GM12878 (cell line): Measurements from ENCODE around the gene KISS1. TPM values are rescaled to one million over a fixed set of nuclear protein-coding genes. Genes with fewer than 3 reads are reported as not detected.

Experiments used
- ATAC-seq: fragments of 200-7000 bp; cut with Tn5 transposase; 3 replicates; pipeline ENCODE4 v1.9.1; 2020; ENCODE audit warnings: mild to moderate bottlenecking, moderate library complexity
- BruUV-seq: library from RNA; stranded (reverse); fragments of 400-500 nt; replicated peaks from 2 replicates; lab custom pipeline; 2021; lab: Mats Ljungman, UMichigan
- CTCF ChIA-PET: fragments of 300-600 bp; sonication (Branson Sonifier 250); formaldehyde crosslinking; extraction: SDS; loops from one replicate; lab custom pipeline; 2021; ENCODE audit warnings: inconsistent platforms; lab: Yijun Ruan, JAX
- POLR2A ChIA-PET: fragments of 350-600 bp; formaldehyde crosslinking; extraction: SDS; loops from one replicate; lab custom pipeline; 2021; ENCODE audit warnings: inconsistent platforms; lab: Charles Lee
- RAD21 ChIA-PET: fragments of 300-600 bp; sonication (Branson Sonifier 250); formaldehyde crosslinking; loops from one replicate; lab custom pipeline; 2023; ENCODE audit warnings: antibody characterized with exemption; ENCODE audit not compliant: unreplicated experiment; lab: Charles Lee
- SMC1A ChIA-PET: fragments of 300-600 bp; sonication (Branson Sonifier 250); formaldehyde crosslinking; loops from one replicate; lab custom pipeline; 2023; ENCODE audit not compliant: unreplicated experiment, uncharacterized antibody; lab: Charles Lee
- DNase-seq: peaks from one replicate; pipeline ENCODE4 v3.0.0-alpha.2; 2011; ENCODE audit warnings: low read depth, low spot score
- FAIRE-seq: peaks from 3 replicates; lab custom pipeline; 2011; peaks lifted over from hg19 to GRCh38; lab: Jason Lieb, UNC
- H2AFZ ChIP-seq: 2 replicates; pipeline ENCODE4 v1.6.0; 2011; ENCODE audit warnings: low read depth, low read length, control low read depth; ENCODE audit not compliant: control insufficient read depth
- H3K27ac ChIP-seq: 2 replicates; pipeline ENCODE4 v1.5.1; 2011; ENCODE audit warnings: control low read depth; ENCODE audit not compliant: control insufficient read depth, insufficient read depth
- H3K27me3 ChIP-seq, 2 experiments: replicated peaks in 1 of 2; 2 replicates each; pipeline versions ENCODE4 v1.6.0 to v1.6.1; 2011; ENCODE audit warnings: low read length in 1 of 2; ENCODE audit not compliant: control insufficient read depth in 2 of 2, insufficient read depth in 2 of 2
- H3K36me3 ChIP-seq, 2 experiments: 2 replicates each; pipeline ENCODE4 v1.5.1; 2011; ENCODE audit warnings: low read length in 1 of 2; ENCODE audit not compliant: control insufficient read depth in 2 of 2, insufficient read depth in 2 of 2
- H3K4me1 ChIP-seq: 2 replicates; pipeline ENCODE4 v1.6.1; 2011; ENCODE audit warnings: mild to moderate bottlenecking, low read length, moderate library complexity, mixed read lengths; ENCODE audit not compliant: control insufficient read depth, insufficient read depth
- H3K4me2 ChIP-seq: 2 replicates; pipeline ENCODE4 v1.6.0; 2011; ENCODE audit warnings: control low read depth; ENCODE audit not compliant: control insufficient read depth, insufficient read depth
- H3K4me3 ChIP-seq: fragments of 200-600 bp; sonication (generic); 2 replicates; pipeline ENCODE4 v1.5.1; 2016
- H3K79me2 ChIP-seq: 2 replicates; pipeline ENCODE4 v1.6.0; 2011; ENCODE audit warnings: low read length; ENCODE audit not compliant: control insufficient read depth, insufficient read depth
- H3K9ac ChIP-seq: 2 replicates; pipeline ENCODE4 v1.8.0; 2011; ENCODE audit warnings: low read length, control low read depth, mixed read lengths; ENCODE audit not compliant: control insufficient read depth, insufficient read depth
- H3K9me3 ChIP-seq: replicated peaks from 3 replicates; pipeline ENCODE4 v1.5.1; 2011; ENCODE audit warnings: mild to moderate bottlenecking, low read length; ENCODE audit not compliant: control insufficient read depth, insufficient read depth
- H4K20me1 ChIP-seq: 2 replicates; pipeline ENCODE4 v1.6.0; 2011; ENCODE audit not compliant: control insufficient read depth, insufficient read depth
- BCL3 ChIP-seq: IDR thresholded peaks from 2 replicates; pipeline ENCODE4 v1.6.1; 2011; ENCODE audit warnings: borderline replicate concordance, low read depth, mild to moderate bottlenecking, moderate library complexity, low read length; ENCODE audit not compliant: insufficient read depth, poor library complexity, severe bottlenecking
- CREM ChIP-seq: IDR thresholded peaks from 2 replicates; pipeline ENCODE4 v1.6.1; 2014; ENCODE audit warnings: antibody characterized with exemption, low read depth
- EGR1 ChIP-seq, 2 experiments: IDR thresholded peaks; 1 replicate in 1 of 2; 2 replicates in 1 of 2; pipeline ENCODE4 v1.6.1; 2011 to 2012; ENCODE audit warnings: low read depth in 2 of 2, low read length in 2 of 2, borderline replicate concordance in 1 of 2, mild to moderate bottlenecking in 1 of 2, moderate library complexity in 1 of 2
- HDGF ChIP-seq: fragments of 450-650 bp; IDR thresholded peaks from 2 replicates; pipeline ENCODE4 v1.6.1; 2016; ENCODE audit warnings: antibody characterized with exemption
- JUND ChIP-seq: IDR thresholded peaks from 2 replicates; pipeline ENCODE4 v1.6.1; 2012; ENCODE audit warnings: low read depth, mild to moderate bottlenecking, low read length, improper control_type of control experiment, moderate library complexity
- LARP7 ChIP-seq: fragments of 450-650 bp; IDR thresholded peaks from 2 replicates; pipeline ENCODE4 v1.6.1; 2017; ENCODE audit warnings: mild to moderate bottlenecking
- NR2C1 ChIP-seq: fragments of 450-650 bp; IDR thresholded peaks from 2 replicates; pipeline ENCODE4 v1.6.1; 2017; ENCODE audit warnings: antibody characterized with exemption, mild to moderate bottlenecking, moderate library complexity
- NRF1 ChIP-seq: conservative IDR thresholded peaks from 2 replicates; pipeline ENCODE4 v1.6.1; 2011; ENCODE audit warnings: mild to moderate bottlenecking, low read depth, low read length, improper control_type of control experiment
- PML ChIP-seq: IDR thresholded peaks from 2 replicates; pipeline ENCODE4 v1.6.1; 2012; ENCODE audit warnings: low read length, inconsistent platforms
- TARDBP ChIP-seq: IDR thresholded peaks from 2 replicates; pipeline ENCODE4 v1.6.1; 2016; ENCODE audit warnings: borderline replicate concordance
- TCF3 ChIP-seq: IDR thresholded peaks from 2 replicates; pipeline ENCODE4 v1.6.1; 2012; ENCODE audit warnings: low read depth, mild to moderate bottlenecking, low read length, borderline replicate concordance; ENCODE audit not compliant: insufficient read depth
- ZNF24 ChIP-seq: fragments of 450-650 bp; IDR thresholded peaks from 2 replicates; pipeline ENCODE4 v1.6.1; 2017; ENCODE audit warnings: antibody characterized with exemption, mild to moderate bottlenecking
- WGBS: methylation state at CpG from one replicate; pipeline ENCODE4 v1.1.6; 2016; ENCODE audit warnings: low lambda C conversion rate; ENCODE audit not compliant: insufficient replicate concordance, insufficient coverage; ENCODE audit errors: missing lambda C conversion rate; 5-methylcytosine and 5-hydroxymethylcytosine counted together
- in situ Hi-C: fragments of 300-500 bp; cut with MboI; formaldehyde crosslinking; loops from 9 replicates; pipeline ENCODE4 v1.14.3; 2018; ENCODE audit warnings: mixed read lengths
- intact Hi-C: fragments of 100-400 bp; cut with micrococcal nuclease; formaldehyde crosslinking; loops from one replicate; pipeline ENCODE4 v1.14.2; 2022; ENCODE audit not compliant: unreplicated experiment
- polyA plus RNA-seq, 11 experiments: library from polyadenylated mRNA; depleted of rRNA in 4 of 11; unstranded in 6 of 11; stranded (reverse) in 5 of 11; fragments of >200 nt; fragmentation: Nextera tagmentation in 4 of 11; fragmentation: Illumina TruSeq in 1 of 11; extraction: Ambion mirVana in 4 of 11; extraction: Trizol in 1 of 11; gene quantifications; 1 replicate in 1 of 11; 2 replicates in 10 of 11; pipeline versions ENCODE4 v1.2.1 to v1.2.3, GENCODE V29; 2011 to 2016; ENCODE audit warnings: inconsistent platforms in 2 of 11, missing spikeins in 2 of 11, low read depth in 1 of 11
- total RNA-seq, 4 experiments: library from RNA; depleted of rRNA in 3 of 4; stranded (reverse); fragments of >200 nt in 3 of 4; fragmentation: Illumina TruSeq in 1 of 4; extraction: Trizol in 1 of 4; gene quantifications; 2 replicates each; pipeline versions ENCODE4 v1.2.1 to v1.2.3, GENCODE V29; 2013 to 2021

Gene KISS1
- total and polyA plus RNA-seq, 10 of the 15 experiments (the other 5 are each of a cell fraction or from before 2014, with no cell fraction given): not detected

- intact Hi-C loops: no loop called here
- in situ Hi-C loops: no loop called here
- ChIA-PET SMC1A (no interaction called here), POLR2A (no interaction called here), RAD21 (no interaction called here), CTCF (interaction anchor here (1.5 kb wide), 1 partner anchor 15 kb away, joined by 3 read pairs; no protein-coding TSS in a partner anchor)
- TF ChIP-seq LARP7 (no peak), EGR1 (IDR thresholded peaks at IDR 0.05; ENCODE audit: borderline replicate concordance in 1 of 2, low read depth in 2 of 2, low read length in 2 of 2) (no peak), JUND (no peak), NRF1 (no peak), TARDBP (no peak), ZNF24 (no peak), HDGF (no peak), CREM (no peak), BCL3 (no peak), NR2C1 (no peak), PML (no peak), TCF3 (no peak)
- no peak for ATAC-seq
- H3K4me2 ChIP-seq: no peak overlapping the region
- H4K20me1 ChIP-seq: no peaks in the 10 kb centered on the region
- FAIRE-seq: no peak
- H3K27me3 ChIP-seq: peaks cover 3 to 5% of the 10 kb centered on the region in 2 experiments; a peak in 3 of 4 replicates
- 13% methylated on average over 7 of the region's 7 CpGs for WGBS
- H3K36me3 ChIP-seq: no peaks in the 10 kb centered on the region
- H3K79me2 ChIP-seq: no peaks in the 10 kb centered on the region
- H2AFZ ChIP-seq: no peak overlapping the region
- no peak overlapping the region for H3K4me3 ChIP-seq
- H3K4me1 ChIP-seq: no peaks in the 10 kb centered on the region
- no peak for DNase-seq
- BruUV-seq: no TSS peak
- H3K27ac ChIP-seq: no peak overlapping the region
- no peaks in the 10 kb centered on the region for H3K9me3 ChIP-seq
- no peak overlapping the region for H3K9ac ChIP-seq
These were observed 1.5 kb downstream of the KISS1 start for GRCh38 chr1:204194771-204195170.
